K562 (cell line): ENCODE measurements around the gene CCSER1. TPM values are rescaled to one million over a fixed set of nuclear protein-coding genes. Genes with fewer than 3 reads are reported as not detected.

ENCODE experiments used
- ATAC-seq: fragments of 200-7000 bp; cut with Tn5 transposase; 3 replicates; pipeline ENCODE4 v1.9.1; 2020; ENCODE audit warnings: moderate library complexity
- BruUV-seq: library from RNA; stranded (reverse); fragments of 400-500 nt; replicated peaks from 2 replicates; lab custom pipeline; 2021; lab: Mats Ljungman, UMichigan
- CTCF ChIA-PET: fragments of 300-600 bp; formaldehyde crosslinking; extraction: SDS; loops from one replicate; lab custom pipeline; 2021; ENCODE audit warnings: low intra/inter-chr PET ratio; lab: Yijun Ruan, JAX
- POLR2A ChIA-PET: fragments of 300-600, 350-650 bp; sonication (Branson Sonifier 250); formaldehyde crosslinking; extraction: SDS; loops from one replicate; lab custom pipeline; 2021; ENCODE audit warnings: antibody characterized with exemption, inconsistent platforms; lab: Yijun Ruan, JAX
- DNase-seq, 4 experiments: peaks; one replicate each; pipeline versions ENCODE4 v3.0.0 to v3.0.0-alpha.2; 2011 to 2018; ENCODE audit warnings: low spot score in 3 of 4, mixed read lengths in 3 of 4; ENCODE audit errors: extremely low read depth in 1 of 4
- FAIRE-seq: peaks from 2 replicates; lab custom pipeline; 2011; peaks lifted over from hg19 to GRCh38; lab: Jason Lieb, UNC
- H2AFZ ChIP-seq: 2 replicates; pipeline ENCODE4 v1.6.0; 2011; ENCODE audit warnings: low read depth, low read length, control low read depth, inconsistent platforms
- H3K27ac ChIP-seq: fragments of 200-600 bp; 3 replicates; pipeline ENCODE4 v1.8.0; 2011; ENCODE audit warnings: low read depth, mild to moderate bottlenecking, control low read depth, inconsistent platforms, low read length, moderate library complexity, mixed read lengths; ENCODE audit errors: extremely low read depth
- H3K27me3 ChIP-seq, 2 experiments: fragments of 300-600 bp in 1 of 2; 2 replicates in 1 of 2; 3 replicates in 1 of 2; pipeline versions ENCODE4 v1.6.0 to v1.8.0; 2011; ENCODE audit warnings: inconsistent platforms in 2 of 2, low read length in 2 of 2, mild to moderate bottlenecking in 1 of 2, mixed read lengths in 1 of 2, moderate library complexity in 1 of 2; ENCODE audit not compliant: control insufficient read depth in 2 of 2, insufficient read depth in 2 of 2
- H3K36me3 ChIP-seq: fragments of 300-600 bp; 3 replicates; pipeline ENCODE4 v1.8.0; 2011; ENCODE audit warnings: mild to moderate bottlenecking, low read length, inconsistent platforms; ENCODE audit not compliant: control insufficient read depth, insufficient read depth
- H3K4me1 ChIP-seq, 2 experiments: fragments of 200-600 bp in 1 of 2; replicated peaks in 1 of 2; 2 replicates in 1 of 2; 3 replicates in 1 of 2; pipeline versions ENCODE4 v1.5.1 to v1.8.0; 2011; ENCODE audit warnings: inconsistent platforms in 2 of 2, low read length in 2 of 2, mild to moderate bottlenecking in 1 of 2, mixed read lengths in 1 of 2, moderate library complexity in 1 of 2; ENCODE audit not compliant: control insufficient read depth in 2 of 2, insufficient read depth in 2 of 2
- H3K4me2 ChIP-seq: 2 replicates; pipeline ENCODE4 v1.6.1; 2011; ENCODE audit warnings: low read length, control low read depth, inconsistent platforms, mixed read lengths; ENCODE audit not compliant: insufficient read depth
- H3K4me3 ChIP-seq: fragments of 200-600 bp; sonication (generic), shearing (Covaris generic); 2 replicates; pipeline ENCODE4 v1.5.1; 2016; ENCODE audit warnings: control low read depth, inconsistent platforms
- H3K79me2 ChIP-seq: fragments of 200-600 bp; 3 replicates; pipeline ENCODE4 v1.8.0; 2011; ENCODE audit warnings: low read length, inconsistent platforms; ENCODE audit not compliant: control insufficient read depth, insufficient read depth
- H3K9ac ChIP-seq, 2 experiments: 2 replicates each; pipeline versions ENCODE4 v1.6.0 to v1.6.1; 2011; ENCODE audit warnings: low read depth in 2 of 2, low read length in 2 of 2, control low read depth in 1 of 2, inconsistent platforms in 1 of 2, mild to moderate bottlenecking in 1 of 2, mixed read lengths in 1 of 2; ENCODE audit not compliant: insufficient read depth in 1 of 2
- H3K9me1 ChIP-seq: one replicate; pipeline ENCODE4 v1.6.0; 2011; ENCODE audit warnings: inconsistent platforms, mild to moderate bottlenecking, low read length, moderate library complexity; ENCODE audit not compliant: control insufficient read depth, insufficient read depth
- H3K9me3 ChIP-seq: replicated peaks from 2 replicates; pipeline ENCODE4 v1.5.1; 2011; ENCODE audit warnings: low read depth, low read length, inconsistent platforms; ENCODE audit not compliant: control insufficient read depth, insufficient read depth
- H4K20me1 ChIP-seq: replicated peaks from 2 replicates; pipeline ENCODE4 v1.6.1; 2011; ENCODE audit warnings: low read length, inconsistent platforms, mixed read lengths; ENCODE audit not compliant: control insufficient read depth, insufficient read depth
- CXXC5 ChIP-seq: fragments of 250-450 bp; sonication (Bioruptor Pico); IDR thresholded peaks from 2 replicates; pipeline ENCODE4 v1.8.0; 2022; ENCODE audit warnings: inconsistent platforms, mild to moderate bottlenecking, moderate library complexity
- HDAC2 ChIP-seq: fragments of 450-650 bp; IDR thresholded peaks from 2 replicates; pipeline ENCODE4 v1.6.1; 2016; ENCODE audit warnings: mild to moderate bottlenecking
- HSF4 ChIP-seq: fragments of 250-450 bp; sonication (Bioruptor Pico); IDR thresholded peaks from 2 replicates; pipeline ENCODE4 v2.1.2; 2022; ENCODE audit warnings: mild to moderate bottlenecking, moderate library complexity, borderline replicate concordance
- NCOA4 ChIP-seq: fragments of 450-650 bp; IDR thresholded peaks from 2 replicates; pipeline ENCODE4 v1.6.1; 2018; ENCODE audit warnings: mild to moderate bottlenecking; ENCODE audit not compliant: partially characterized antibody
- TAF9B ChIP-seq: fragments of 450-650 bp; IDR thresholded peaks from 2 replicates; pipeline ENCODE4 v1.6.1; 2018; ENCODE audit warnings: mild to moderate bottlenecking; ENCODE audit not compliant: partially characterized antibody
- TCF3 ChIP-seq: sonication (generic); formaldehyde crosslinking; IDR thresholded peaks from 2 replicates; pipeline ENCODE4 v1.4.0; 2020; ENCODE audit warnings: mild to moderate bottlenecking, missing genetic modification reagents
- TEAD2 ChIP-seq: fragments of 450-650 bp; IDR thresholded peaks from 2 replicates; pipeline ENCODE4 v1.6.1; 2016; ENCODE audit warnings: missing genetic modification characterization, control low read depth, missing compliant biosample characterization
- ZNF124 ChIP-seq: sonication (generic); formaldehyde crosslinking; IDR thresholded peaks from 2 replicates; pipeline ENCODE4 v1.8.1; 2022; ENCODE audit warnings: missing genetic modification reagents
- ZNF274 ChIP-seq: IDR thresholded peaks from 2 replicates; pipeline ENCODE4 v1.6.1; 2011; ENCODE audit warnings: low read depth, mild to moderate bottlenecking, low read length, moderate library complexity, borderline replicate concordance
- ZNF277 ChIP-seq: fragments of 250-450 bp; sonication (Bioruptor Pico); IDR thresholded peaks from 2 replicates; pipeline ENCODE4 v1.8.0; 2022; ENCODE audit warnings: inconsistent platforms, mild to moderate bottlenecking, moderate library complexity, borderline replicate concordance
- ZNF511 ChIP-seq: sonication (generic); formaldehyde crosslinking; IDR thresholded peaks from 2 replicates; pipeline ENCODE4 v1.8.0; 2022; ENCODE audit warnings: mild to moderate bottlenecking, missing genetic modification reagents
- ZNF561 ChIP-seq: fragments of 450-650 bp; formaldehyde crosslinking; conservative IDR thresholded peaks from 2 replicates; pipeline ENCODE4 v1.4.0; 2020; ENCODE audit warnings: mild to moderate bottlenecking, moderate library complexity
- ZNF655 ChIP-seq: fragments of 250-450 bp; sonication (Bioruptor Pico); IDR thresholded peaks from 2 replicates; pipeline ENCODE4 v1.5.0; 2021
- ZNF830 ChIP-seq: fragments of 250-450 bp; sonication (Bioruptor Pico); IDR thresholded peaks from 2 replicates; pipeline ENCODE4 v1.5.0; 2021; ENCODE audit warnings: mild to moderate bottlenecking
- ZZZ3 ChIP-seq: fragments of 450-650 bp; IDR thresholded peaks from 2 replicates; pipeline ENCODE4 v1.6.1; 2016; ENCODE audit warnings: antibody characterized with exemption, mild to moderate bottlenecking, moderate library complexity
- WGBS: fragments of 100-300 bp; shearing (Covaris generic); methylation state at CpG from one replicate; pipeline ENCODE4 v1.1.6; 2016; ENCODE audit warnings: low coverage, mixed read lengths; ENCODE audit not compliant: insufficient coverage; ENCODE audit errors: missing lambda C conversion rate; 5-methylcytosine and 5-hydroxymethylcytosine counted together
- in situ Hi-C: fragments of 300-500 bp; cut with MboI; formaldehyde crosslinking; loops from 4 replicates; pipeline ENCODE4 v1.15.0; 2018; ENCODE audit warnings: inconsistent platforms, mixed read lengths
- intact Hi-C: fragments of 100-400 bp; cut with micrococcal nuclease; formaldehyde crosslinking; loops from 2 replicates; pipeline ENCODE4 v1.14.2; 2022
- polyA plus RNA-seq, 8 experiments: library from polyadenylated mRNA; depleted of rRNA in 4 of 8; stranded (reverse) in 5 of 8; unstranded in 3 of 8; fragments of >200 nt; fragmentation: Nextera tagmentation in 2 of 8; fragmentation: Illumina TruSeq in 1 of 8; extraction: Ambion mirVana in 2 of 8; extraction: Trizol in 1 of 8; gene quantifications; 2 replicates each; pipeline versions ENCODE4 v1.2.1 to v1.2.3, GENCODE V29; 2011 to 2014; ENCODE audit warnings: inconsistent platforms in 1 of 8, missing spikeins in 1 of 8
- total RNA-seq, 7 experiments: library from RNA; depleted of rRNA in 6 of 7; stranded (reverse); fragments of >200 nt in 6 of 7; fragmentation: Illumina TruSeq in 2 of 7; extraction: Trizol in 2 of 7; gene quantifications; 2 replicates each; pipeline versions ENCODE4 v1.2.1 to v1.2.3, GENCODE V29; 2011 to 2021; ENCODE audit warnings: low replicate concordance in 1 of 7

Gene CCSER1
- total and polyA plus RNA-seq, 9 of the 15 experiments (the other 6 are each of a cell fraction or from before 2014, with no cell fraction given) = not detected

- in situ Hi-C loops (no loop called here), intact Hi-C loops (no loop called here)
- H3K9me3 ChIP-seq = no peaks in the 10 kb centered on the region
- CTCF ChIA-PET = no interaction called here
- no peak overlapping the region for H2AFZ ChIP-seq
- no peak overlapping the region for H3K4me2 ChIP-seq
- no peaks in the 10 kb centered on the region for H3K79me2 ChIP-seq
- BruUV-seq = no TSS peak
- no peaks in the 10 kb centered on the region for H3K9me1 ChIP-seq
- 0% methylated on average over 1 of the region's 1 CpG for WGBS
- H4K20me1 ChIP-seq = no peaks in the 10 kb centered on the region
- H3K4me3 ChIP-seq = no peak overlapping the region
- no peaks in the 10 kb centered on the region for H3K4me1 ChIP-seq
- H3K36me3 ChIP-seq = no peaks in the 10 kb centered on the region
- POLR2A ChIA-PET = no interaction called here
- no peak overlapping the region for H3K9ac ChIP-seq
- ATAC-seq (no peak), FAIRE-seq (no peak), DNase-seq (no peak)
- no peak for TF ChIP-seq HDAC2
- TF ChIP-seq TEAD2 (tag) = no peak
- TF ChIP-seq CXXC5 (CRISPR knock-in tag) = no peak
- no peak for TF ChIP-seq HSF4 (CRISPR knock-in tag)
- TF ChIP-seq ZNF830 (CRISPR knock-in tag) = no peak
- no peak for TF ChIP-seq NCOA4
- TF ChIP-seq TCF3 = no peak
- no peak overlapping the region for H3K27ac ChIP-seq
- no peaks in the 10 kb centered on the region for H3K27me3 ChIP-seq
These were observed 714.5 kb downstream of the CCSER1 start for GRCh38 chr4:90841676-90842075.

- Histone ChIP-seq H2AFZ (no peak overlapping the region), H3K4me1 (no peaks in the 10 kb centered on the region), H3K36me3 (no peaks in the 10 kb centered on the region), H3K4me3 (no peak overlapping the region), H3K9ac (no peak overlapping the region), H3K27ac (no peak overlapping the region), H3K9me3 (no peaks in the 10 kb centered on the region), H3K4me2 (no peak overlapping the region), H3K27me3 (no peaks in the 10 kb centered on the region), H3K9me1 (no peaks in the 10 kb centered on the region), H4K20me1 (no peaks in the 10 kb centered on the region), H3K79me2 (no peaks in the 10 kb centered on the region)
- DNase-seq (no peak), FAIRE-seq (no peak), ATAC-seq (no peak)
- CTCF ChIA-PET = no interaction called here
- BruUV-seq = no TSS peak
- in situ Hi-C loops (no loop called here), intact Hi-C loops (no loop called here)
- POLR2A ChIA-PET = no interaction called here
- WGBS = 0% methylated on average over 2 of the region's 2 CpGs
- TF ChIP-seq ZNF274 = no peak
- no peak for TF ChIP-seq ZNF511 (CRISPR knock-in tag)
- TF ChIP-seq ZNF124 (CRISPR knock-in tag) = no peak
- TF ChIP-seq ZNF561 = no peak
- TF ChIP-seq ZNF655 = no peak
- no peak for TF ChIP-seq ZNF277 (CRISPR knock-in tag)
- no peak for TF ChIP-seq ZZZ3
- no peak for TF ChIP-seq TAF9B
These were observed 715.8 kb downstream of the CCSER1 start for GRCh38 chr4:90842960-90843359.
